Mesendoderm (in vitro differentiated cells): ENCODE results near the gene TTLL3.

Source experiments
- DNase-seq: peaks from one replicate; pipeline ENCODE4 v3.0.0; 2013
- H2AK5ac ChIP-seq: 2 replicates; pipeline ENCODE4 v1.6.1; 2013; ENCODE audit warnings: low read length, inconsistent platforms
- H2BK120ac ChIP-seq: 2 replicates; pipeline ENCODE4 v1.6.1; 2013; ENCODE audit warnings: low read depth, mild to moderate bottlenecking, low read length, moderate library complexity, mixed read lengths
- H2BK15ac ChIP-seq: replicated peaks from 2 replicates; pipeline ENCODE4 v1.6.1; 2013; ENCODE audit warnings: low read depth, mild to moderate bottlenecking, moderate library complexity
- H2BK5ac ChIP-seq: 2 replicates; pipeline ENCODE4 v1.6.1; 2013; ENCODE audit warnings: low read length, inconsistent platforms
- H3K18ac ChIP-seq: 2 replicates; pipeline ENCODE4 v1.6.1; 2013; ENCODE audit warnings: mild to moderate bottlenecking, low read length, mixed read lengths
- H3K23ac ChIP-seq: one replicate; pipeline ENCODE4 v1.6.1; 2013; ENCODE audit warnings: low read length
- H3K27ac ChIP-seq: 2 replicates; pipeline ENCODE4 v1.5.1; 2013; ENCODE audit warnings: low read depth, mild to moderate bottlenecking, inconsistent platforms, low read length, moderate library complexity
- H3K27me3 ChIP-seq: 2 replicates; pipeline ENCODE4 v1.6.1; 2013; ENCODE audit warnings: low read length, control low read depth, mild to moderate bottlenecking, inconsistent platforms; ENCODE audit not compliant: insufficient read depth, poor library complexity
- H3K36me3 ChIP-seq: 2 replicates; pipeline ENCODE4 v1.6.1; 2013; ENCODE audit warnings: low read length, inconsistent platforms; ENCODE audit not compliant: control insufficient read depth, insufficient read depth
- H3K4ac ChIP-seq: one replicate; pipeline ENCODE4 v1.6.1; 2013; ENCODE audit warnings: low read depth, mild to moderate bottlenecking, low read length, moderate library complexity
- H3K4me1 ChIP-seq: 2 replicates; pipeline ENCODE4 v1.6.1; 2013; ENCODE audit warnings: low read depth, low read length, inconsistent platforms; ENCODE audit not compliant: control insufficient read depth
- H3K4me2 ChIP-seq: 2 replicates; pipeline ENCODE4 v1.6.1; 2013; ENCODE audit warnings: low read length
- H3K4me3 ChIP-seq: 2 replicates; pipeline ENCODE4 v1.5.1; 2013; ENCODE audit warnings: mild to moderate bottlenecking, low read length
- H3K56ac ChIP-seq: one replicate; pipeline ENCODE4 v1.6.1; 2013; ENCODE audit warnings: low read length
- H3K79me1 ChIP-seq: 2 replicates; pipeline ENCODE4 v1.6.1; 2013; ENCODE audit warnings: low read length, inconsistent platforms
- H3K79me2 ChIP-seq: 2 replicates; pipeline ENCODE4 v1.6.1; 2013; ENCODE audit warnings: mild to moderate bottlenecking, low read length; ENCODE audit not compliant: control insufficient read depth, insufficient read depth
- H3K9ac ChIP-seq: 2 replicates; pipeline ENCODE4 v1.6.1; 2013; ENCODE audit warnings: low read length, inconsistent platforms
- H4K5ac ChIP-seq: one replicate; pipeline ENCODE4 v1.6.1; 2013; ENCODE audit warnings: low read length
- H4K8ac ChIP-seq: one replicate; pipeline ENCODE4 v1.6.1; 2013; ENCODE audit warnings: low read depth, mild to moderate bottlenecking, control low read depth, low read length, moderate library complexity
- WGBS: extraction: QIAGEN DNeasy Blood & Tissue Kit; methylation state at CpG from one replicate; pipeline ENCODE4 v1.1.7; 2013; ENCODE audit warnings: low lambda C conversion rate, missing lambda C conversion rate; ENCODE audit not compliant: insufficient coverage; ENCODE audit errors: extremely low coverage; 5-methylcytosine and 5-hydroxymethylcytosine counted together

Gene TTLL3

GRCh38 chr3:9779721-9780457 is 30.2 kb upstream of the TTLL3 start:
- no CpG with 5 or more reads among the region's 8 CpGs for WGBS
- no peak for DNase-seq

GRCh38 chr3:9780458-9780812 is 29.6 kb upstream of the TTLL3 start:
- Histone ChIP-seq H3K18ac (no peak overlapping the region), H2AK5ac (no peak overlapping the region), H4K5ac (no peak overlapping the region), H3K27me3 (no peaks in the 10 kb centered on the region), H3K4me3 (no peak overlapping the region), H2BK5ac (no peak overlapping the region), H2BK15ac (no peak overlapping the region), H4K8ac (no peak overlapping the region), H3K4ac (no peak overlapping the region), H3K36me3 (peaks cover 8% of the 10 kb centered on the region), H3K4me1 (no peaks in the 10 kb centered on the region), H3K79me2 (no peaks in the 10 kb centered on the region), H2BK120ac (no peak overlapping the region), H3K79me1 (no peaks in the 10 kb centered on the region), H3K27ac (no peak overlapping the region), H3K56ac (no peak overlapping the region), H3K9ac (no peak overlapping the region), H3K4me2 (no peak overlapping the region), H3K23ac (no peak overlapping the region)
- WGBS: no CpG with 5 or more reads among the region's 10 CpGs
- no peak for DNase-seq

More at GRCh38 chr3:9779721-9780457, 30.2 kb upstream of the TTLL3 start:
- no peak overlapping the region for H2AK5ac ChIP-seq
- no peaks in the 10 kb centered on the region for H3K79me2 ChIP-seq
- peaks cover 5% of the 10 kb centered on the region for H3K36me3 ChIP-seq
- H3K18ac ChIP-seq: no peak overlapping the region
- no peaks in the 10 kb centered on the region for H3K27me3 ChIP-seq
- H3K27ac ChIP-seq: no peak overlapping the region
- no peak overlapping the region for H3K56ac ChIP-seq
- no peak overlapping the region for H3K4ac ChIP-seq
- H3K4me1 ChIP-seq: no peaks in the 10 kb centered on the region
- no peak overlapping the region for H4K8ac ChIP-seq
- no peaks in the 10 kb centered on the region for H3K79me1 ChIP-seq
- H2BK5ac ChIP-seq: no peak overlapping the region
- H3K23ac ChIP-seq: no peak overlapping the region
- H3K4me2 ChIP-seq: no peak overlapping the region
- no peak overlapping the region for H3K9ac ChIP-seq
- H2BK120ac ChIP-seq: no peak overlapping the region
- H2BK15ac ChIP-seq: no peak overlapping the region
- H4K5ac ChIP-seq: no peak overlapping the region
- H3K4me3 ChIP-seq: no peak overlapping the region

GRCh38 chr3:9780910-9781309 is 29.2 kb upstream of the TTLL3 start:
- DNase-seq: no peak
- H3K4me2 ChIP-seq: no peak overlapping the region
- no peak overlapping the region for H3K4ac ChIP-seq
- H3K23ac ChIP-seq: no peak overlapping the region
- H3K4me3 ChIP-seq: no peak overlapping the region
- no peaks in the 10 kb centered on the region for H3K27me3 ChIP-seq
- no peak overlapping the region for H2AK5ac ChIP-seq
- H4K5ac ChIP-seq: no peak overlapping the region
- peaks cover 8% of the 10 kb centered on the region for H3K36me3 ChIP-seq
- H2BK15ac ChIP-seq: no peak overlapping the region
- H4K8ac ChIP-seq: no peak overlapping the region
- no peak overlapping the region for H3K9ac ChIP-seq
- no peak overlapping the region for H3K27ac ChIP-seq
- no peak overlapping the region for H3K18ac ChIP-seq
- no peaks in the 10 kb centered on the region for H3K79me2 ChIP-seq
- H3K4me1 ChIP-seq: no peaks in the 10 kb centered on the region
- WGBS: no CpG with 5 or more reads among the region's 4 CpGs
- no peak overlapping the region for H3K56ac ChIP-seq
- H3K79me1 ChIP-seq: no peaks in the 10 kb centered on the region
- no peak overlapping the region for H2BK5ac ChIP-seq
- no peak overlapping the region for H2BK120ac ChIP-seq

DNA sequence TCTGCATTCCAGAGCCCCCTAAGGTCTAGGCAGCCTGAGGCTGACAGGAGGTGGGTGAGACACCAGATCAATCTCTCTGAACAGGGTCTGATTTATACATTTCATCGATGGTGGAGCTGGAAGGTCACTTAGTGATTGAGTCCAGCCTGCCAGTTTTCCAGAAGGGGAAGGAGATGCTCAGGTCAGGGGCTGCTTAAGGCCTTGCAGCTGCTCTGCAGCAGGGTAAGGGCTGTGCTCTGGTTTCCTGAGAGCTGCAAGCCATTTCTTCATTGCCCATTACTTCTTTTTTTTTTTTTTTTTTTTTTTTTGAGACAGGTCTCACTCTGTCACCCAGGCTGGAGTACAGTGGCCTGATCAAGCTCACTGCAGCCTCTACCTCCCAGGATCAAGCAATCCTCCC is 28.5 kb upstream of the TTLL3 start:
- H3K36me3 ChIP-seq: peaks cover 10% of the 10 kb centered on the region
- no peaks in the 10 kb centered on the region for H3K79me1 ChIP-seq

GRCh38 chr3:9781978-9782603 is 28.0 kb upstream of the TTLL3 start:
- Histone ChIP-seq H3K79me2 (no peaks in the 10 kb centered on the region), H3K4me1 (no peaks in the 10 kb centered on the region), H3K23ac (no peak overlapping the region), H3K18ac (no peak overlapping the region), H2AK5ac (no peak overlapping the region), H3K27me3 (no peaks in the 10 kb centered on the region), H2BK15ac (no peak overlapping the region), H2BK5ac (no peak overlapping the region), H3K27ac (no peak overlapping the region), H3K9ac (no peak overlapping the region), H4K5ac (no peak overlapping the region), H3K36me3 (peaks cover 10% of the 10 kb centered on the region), H3K56ac (no peak overlapping the region), H3K4ac (no peak overlapping the region), H3K4me2 (no peak overlapping the region), H3K79me1 (no peaks in the 10 kb centered on the region), H2BK120ac (no peak overlapping the region), H3K4me3 (no peak overlapping the region), H4K8ac (no peak overlapping the region)
- no CpG with 5 or more reads among the region's 3 CpGs for WGBS
- no peak for DNase-seq

More for the DNA sequence above, 28.5 kb upstream of the TTLL3 start:
- no peak overlapping the region for H2BK15ac ChIP-seq
- H3K56ac ChIP-seq: no peak overlapping the region
- no peaks in the 10 kb centered on the region for H3K79me2 ChIP-seq
- no peaks in the 10 kb centered on the region for H3K4me1 ChIP-seq
- no peak overlapping the region for H3K27ac ChIP-seq
- H3K9ac ChIP-seq: no peak overlapping the region
- WGBS: no CpG with 5 or more reads among the region's 1 CpG
- no peaks in the 10 kb centered on the region for H3K27me3 ChIP-seq
- H4K8ac ChIP-seq: no peak overlapping the region
- H3K23ac ChIP-seq: no peak overlapping the region
- H3K4me3 ChIP-seq: no peak overlapping the region
- no peak overlapping the region for H3K4me2 ChIP-seq
- no peak for DNase-seq
- H2BK120ac ChIP-seq: no peak overlapping the region
- no peak overlapping the region for H3K18ac ChIP-seq
- H2BK5ac ChIP-seq: no peak overlapping the region
- no peak overlapping the region for H2AK5ac ChIP-seq
- no peak overlapping the region for H4K5ac ChIP-seq
- no peak overlapping the region for H3K4ac ChIP-seq
